ENCODE data around the gene CYSTM1.

DNA sequence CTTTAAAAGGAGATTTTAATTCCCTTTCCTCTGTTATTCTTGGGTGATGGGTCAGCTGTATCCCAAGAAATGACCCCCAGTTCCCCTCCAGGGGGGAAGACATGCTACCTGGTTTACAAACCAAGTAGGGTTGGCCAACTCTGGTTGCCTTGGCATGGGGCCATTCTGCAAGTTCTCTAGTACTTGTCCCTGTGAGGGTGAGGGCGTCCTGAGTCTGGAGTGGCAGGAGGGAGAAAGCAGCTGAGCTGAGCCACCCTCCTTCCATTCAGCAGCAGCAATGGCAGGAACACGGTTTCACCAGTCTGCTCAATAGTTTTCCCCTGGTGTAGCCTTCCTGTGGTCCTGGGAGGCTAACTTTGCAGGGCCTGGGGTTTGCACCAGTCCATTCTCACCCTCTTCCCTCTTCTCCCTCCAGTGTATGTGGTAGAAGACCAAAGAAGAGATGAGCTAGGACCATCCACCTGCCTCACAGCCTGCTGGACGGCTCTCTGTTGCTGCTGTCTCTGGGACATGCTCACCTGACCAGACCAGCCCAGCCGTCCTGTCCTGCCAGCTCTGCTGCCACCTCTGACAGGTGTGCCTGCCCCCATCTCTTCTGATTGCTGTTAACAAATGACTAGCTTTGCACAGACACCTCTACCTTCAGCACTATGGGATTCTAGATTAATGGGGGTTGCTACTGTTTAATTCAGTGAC lies 68.0 kb downstream of the CYSTM1 start:
- TF ChIP-seq, protein P1, sequence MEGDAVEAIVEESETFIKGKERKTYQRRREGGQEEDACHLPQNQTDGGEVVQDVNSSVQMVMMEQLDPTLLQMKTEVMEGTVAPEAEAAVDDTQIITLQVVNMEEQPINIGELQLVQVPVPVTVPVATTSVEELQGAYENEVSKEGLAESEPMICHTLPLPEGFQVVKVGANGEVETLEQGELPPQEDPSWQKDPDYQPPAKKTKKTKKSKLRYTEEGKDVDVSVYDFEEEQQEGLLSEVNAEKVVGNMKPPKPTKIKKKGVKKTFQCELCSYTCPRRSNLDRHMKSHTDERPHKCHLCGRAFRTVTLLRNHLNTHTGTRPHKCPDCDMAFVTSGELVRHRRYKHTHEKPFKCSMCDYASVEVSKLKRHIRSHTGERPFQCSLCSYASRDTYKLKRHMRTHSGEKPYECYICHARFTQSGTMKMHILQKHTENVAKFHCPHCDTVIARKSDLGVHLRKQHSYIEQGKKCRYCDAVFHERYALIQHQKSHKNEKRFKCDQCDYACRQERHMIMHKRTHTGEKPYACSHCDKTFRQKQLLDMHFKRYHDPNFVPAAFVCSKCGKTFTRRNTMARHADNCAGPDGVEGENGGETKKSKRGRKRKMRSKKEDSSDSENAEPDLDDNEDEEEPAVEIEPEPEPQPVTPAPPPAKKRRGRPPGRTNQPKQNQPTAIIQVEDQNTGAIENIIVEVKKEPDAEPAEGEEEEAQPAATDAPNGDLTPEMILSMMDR (IDR thresholded peaks at IDR 0.05): no peak
- TF ChIP-seq EZH2 (IDR thresholded peaks at IDR 0.05; ENCODE audit: borderline replicate concordance, insufficient read depth, low read depth, low read length, poor library complexity, severe bottlenecking): no peak

All from B cell (primary cell).